Measurements from ENCODE around the gene SLC25A21.

Gene SLC25A21

GRCh38 chr14:36857136-36857535 is 315.3 kb downstream of the SLC25A21 start (continued):
- peak; percentile 77 for TF ChIP-seq GLIS1 (tag by site-specific recombination; IDR thresholded peaks at IDR 0.05)
- no peak for TF ChIP-seq TRIM28 (IDR thresholded peaks at IDR 0.05; ENCODE audit: borderline replicate concordance, low read length)
- no peak for TF ChIP-seq GLI2 (tag by site-specific recombination; IDR thresholded peaks at IDR 0.05; ENCODE audit: borderline replicate concordance, low read depth)
- TF ChIP-seq BCL11A (tag by site-specific recombination; IDR thresholded peaks at IDR 0.05; ENCODE audit: low read depth): no peak
- no peak for TF ChIP-seq ZNF223 (tag by site-specific recombination; IDR thresholded peaks at IDR 0.05)
- TF ChIP-seq ZBTB49 (tag by site-specific recombination; IDR thresholded peaks at IDR 0.05; ENCODE audit: low read depth): no peak

DNA sequence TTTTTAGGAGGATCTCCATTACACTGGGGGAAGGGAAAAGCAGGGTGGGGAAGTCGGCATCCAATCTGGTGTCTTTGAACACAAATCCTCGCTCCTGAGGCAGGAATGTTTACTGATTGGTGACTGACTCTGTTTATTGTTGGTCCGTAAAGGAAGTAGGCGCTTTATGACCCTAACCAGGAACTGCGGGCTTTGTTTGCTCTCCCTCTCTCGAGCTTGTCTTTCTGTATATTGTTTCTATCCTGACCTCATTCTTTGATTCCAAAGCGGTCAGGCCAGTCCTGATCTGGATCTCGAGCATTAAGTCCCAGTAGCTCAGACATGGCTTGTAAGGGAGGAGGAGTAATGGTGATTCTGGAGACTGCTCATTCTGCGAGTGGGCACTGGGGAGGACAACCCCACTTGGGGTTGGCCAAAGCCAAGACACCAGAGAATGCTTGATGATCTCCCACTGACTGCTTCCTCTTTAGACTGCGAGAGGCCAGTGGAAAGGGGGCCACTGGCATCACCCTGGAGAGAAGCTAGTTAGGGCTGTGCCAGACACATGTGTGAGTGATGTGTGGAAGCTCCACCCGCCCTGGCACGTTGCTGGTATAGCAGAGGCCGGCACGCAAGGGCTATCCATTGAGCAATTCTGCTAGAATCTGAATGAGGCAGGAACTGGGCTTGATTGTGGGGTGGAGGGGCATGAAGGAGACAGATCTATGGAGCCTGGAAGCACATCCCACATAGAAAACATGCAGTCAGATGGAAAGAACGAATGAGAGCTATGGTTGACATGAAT is 316.1 kb downstream of the SLC25A21 start:
- Histone ChIP-seq H3K9me3 (ENCODE audit: control insufficient read depth, insufficient read depth, low read depth, low read length) (no peaks in the 10 kb centered on the region), H3K4me1 (ENCODE audit: control insufficient read depth, insufficient read depth, low read length) (peaks cover 30% of the 10 kb centered on the region), H3K4me3 (ENCODE audit: low read depth, low read length) (no peak overlapping the region), H3K27ac (ENCODE audit: extremely low read depth, low read depth, low read length) (no peak overlapping the region), H3K36me3 (ENCODE audit: control insufficient read depth in 2 of 2, insufficient read depth in 1 of 2, low read length in 2 of 2) (no peaks in the 10 kb centered on the region)
- TF ChIP-seq REPIN1 (tag by site-specific recombination; IDR thresholded peaks at IDR 0.05; ENCODE audit: low read depth): no peak
- TF ChIP-seq ZNF354C (tag by site-specific recombination; IDR thresholded peaks at IDR 0.05; ENCODE audit: borderline replicate concordance, low read depth): no peak
- no peak for TF ChIP-seq ZNF138 (tag by site-specific recombination; IDR thresholded peaks at IDR 0.05; ENCODE audit: borderline replicate concordance)
- TF ChIP-seq, protein P1, sequence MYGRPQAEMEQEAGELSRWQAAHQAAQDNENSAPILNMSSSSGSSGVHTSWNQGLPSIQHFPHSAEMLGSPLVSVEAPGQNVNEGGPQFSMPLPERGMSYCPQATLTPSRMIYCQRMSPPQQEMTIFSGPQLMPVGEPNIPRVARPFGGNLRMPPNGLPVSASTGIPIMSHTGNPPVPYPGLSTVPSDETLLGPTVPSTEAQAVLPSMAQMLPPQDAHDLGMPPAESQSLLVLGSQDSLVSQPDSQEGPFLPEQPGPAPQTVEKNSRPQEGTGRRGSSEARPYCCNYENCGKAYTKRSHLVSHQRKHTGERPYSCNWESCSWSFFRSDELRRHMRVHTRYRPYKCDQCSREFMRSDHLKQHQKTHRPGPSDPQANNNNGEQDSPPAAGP (tag by site-specific recombination; IDR thresholded peaks at IDR 0.05): no peak
- no peak for TF ChIP-seq ZNF16 (tag by site-specific recombination; IDR thresholded peaks at IDR 0.05; ENCODE audit: low read depth)
- TF ChIP-seq, protein P2, sequence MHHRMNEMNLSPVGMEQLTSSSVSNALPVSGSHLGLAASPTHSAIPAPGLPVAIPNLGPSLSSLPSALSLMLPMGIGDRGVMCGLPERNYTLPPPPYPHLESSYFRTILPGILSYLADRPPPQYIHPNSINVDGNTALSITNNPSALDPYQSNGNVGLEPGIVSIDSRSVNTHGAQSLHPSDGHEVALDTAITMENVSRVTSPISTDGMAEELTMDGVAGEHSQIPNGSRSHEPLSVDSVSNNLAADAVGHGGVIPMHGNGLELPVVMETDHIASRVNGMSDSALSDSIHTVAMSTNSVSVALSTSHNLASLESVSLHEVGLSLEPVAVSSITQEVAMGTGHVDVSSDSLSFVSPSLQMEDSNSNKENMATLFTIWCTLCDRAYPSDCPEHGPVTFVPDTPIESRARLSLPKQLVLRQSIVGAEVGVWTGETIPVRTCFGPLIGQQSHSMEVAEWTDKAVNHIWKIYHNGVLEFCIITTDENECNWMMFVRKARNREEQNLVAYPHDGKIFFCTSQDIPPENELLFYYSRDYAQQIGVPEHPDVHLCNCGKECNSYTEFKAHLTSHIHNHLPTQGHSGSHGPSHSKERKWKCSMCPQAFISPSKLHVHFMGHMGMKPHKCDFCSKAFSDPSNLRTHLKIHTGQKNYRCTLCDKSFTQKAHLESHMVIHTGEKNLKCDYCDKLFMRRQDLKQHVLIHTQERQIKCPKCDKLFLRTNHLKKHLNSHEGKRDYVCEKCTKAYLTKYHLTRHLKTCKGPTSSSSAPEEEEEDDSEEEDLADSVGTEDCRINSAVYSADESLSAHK (tag by site-specific recombination; IDR thresholded peaks at IDR 0.05): no peak
- TF ChIP-seq ZBTB7A (tag by site-specific recombination; IDR thresholded peaks at IDR 0.05; ENCODE audit: low read depth): no peak
- TF ChIP-seq ZNF660 (tag by site-specific recombination; IDR thresholded peaks at IDR 0.05): no peak
- no peak for TF ChIP-seq ZBTB21 (tag by site-specific recombination; IDR thresholded peaks at IDR 0.05)
- TF ChIP-seq ZNF362 (tag by site-specific recombination; IDR thresholded peaks at IDR 0.05): no peak
- no peak for TF ChIP-seq SP7 (tag by site-specific recombination; IDR thresholded peaks at IDR 0.05)
- no peak for TF ChIP-seq WT1 (tag by site-specific recombination; IDR thresholded peaks at IDR 0.05)
- no peak for TF ChIP-seq ZFP3 (tag by site-specific recombination; IDR thresholded peaks at IDR 0.05; ENCODE audit: low read depth)
- no peak for TF ChIP-seq ZNF155 (tag by site-specific recombination; IDR thresholded peaks at IDR 0.05)
- no peak for TF ChIP-seq MZF1 (tag by site-specific recombination; IDR thresholded peaks at IDR 0.05; ENCODE audit: borderline replicate concordance)
- no peak for TF ChIP-seq ZNF473 (tag by site-specific recombination; IDR thresholded peaks at IDR 0.05)
- TF ChIP-seq, protein P3, sequence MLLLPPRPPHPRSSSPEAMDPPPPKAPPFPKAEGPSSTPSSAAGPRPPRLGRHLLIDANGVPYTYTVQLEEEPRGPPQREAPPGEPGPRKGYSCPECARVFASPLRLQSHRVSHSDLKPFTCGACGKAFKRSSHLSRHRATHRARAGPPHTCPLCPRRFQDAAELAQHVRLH (tag by site-specific recombination; IDR thresholded peaks at IDR 0.05): no peak
- no peak for TF ChIP-seq ZNF629 (tag by site-specific recombination; IDR thresholded peaks at IDR 0.05)
- POLR2A ChIA-PET: no interaction called here
- CTCF ChIA-PET: no interaction called here
